Endothelial cell of umbilical vein (primary cell): ENCODE measurements around the gene JADE1. TPM values are rescaled to one million over a fixed set of nuclear protein-coding genes. Genes with fewer than 3 reads are reported as not detected.

Experiments used
- BruUV-seq: library from RNA; stranded (reverse); fragments of 400-500 nt; replicated peaks from 2 replicates; lab custom pipeline; 2021; lab: Mats Ljungman, UMichigan
- CTCF ChIA-PET: fragments of 300-600, 350-600 bp; sonication (Branson Sonifier 250); formaldehyde crosslinking; loops from one replicate; lab custom pipeline; 2021; ENCODE audit warnings: antibody characterized with exemption, inconsistent platforms; lab: Charles Lee
- POLR2A ChIA-PET: fragments of 300-600, 350-600 bp; sonication (Branson Sonifier 250); formaldehyde crosslinking; loops from one replicate; lab custom pipeline; 2021; ENCODE audit warnings: antibody characterized with exemption, inconsistent platforms; lab: Charles Lee
- DNase-seq: peaks from one replicate; pipeline ENCODE4 v3.0.0-alpha.2; 2011; ENCODE audit warnings: low read depth, low spot score
- FAIRE-seq: peaks from 2 replicates; lab custom pipeline; 2011; peaks lifted over from hg19 to GRCh38; lab: Jason Lieb, UNC
- H2AFZ ChIP-seq: 2 replicates; pipeline ENCODE4 v1.6.0; 2012; ENCODE audit warnings: low read depth, low read length, control low read depth, inconsistent platforms
- H3K27ac ChIP-seq: 2 replicates; pipeline ENCODE4 v1.5.1; 2011; ENCODE audit warnings: low read depth, mild to moderate bottlenecking, control low read depth, low read length, moderate library complexity; ENCODE audit not compliant: insufficient read depth
- H3K27me3 ChIP-seq, 2 experiments: 2 replicates each; pipeline versions ENCODE4 v1.6.0 to v1.6.1; 2011; ENCODE audit warnings: low read length in 2 of 2, mixed read lengths in 1 of 2; ENCODE audit not compliant: control insufficient read depth in 2 of 2, insufficient read depth in 2 of 2
- H3K36me3 ChIP-seq, 2 experiments: 2 replicates in 1 of 2; 3 replicates in 1 of 2; pipeline ENCODE4 v1.5.1; 2011; ENCODE audit warnings: low read length in 2 of 2, mild to moderate bottlenecking in 1 of 2, moderate library complexity in 1 of 2; ENCODE audit not compliant: control insufficient read depth in 2 of 2, insufficient read depth in 2 of 2; ENCODE audit errors: extremely low read depth in 1 of 2
- H3K4me1 ChIP-seq: 3 replicates; pipeline ENCODE4 v1.5.1; 2011; ENCODE audit warnings: mild to moderate bottlenecking, low read length; ENCODE audit not compliant: control insufficient read depth, insufficient read depth; ENCODE audit errors: extremely low read depth
- H3K4me2 ChIP-seq: 2 replicates; pipeline ENCODE4 v1.6.1; 2011; ENCODE audit warnings: low read length, control low read depth, mixed read lengths; ENCODE audit not compliant: insufficient read depth
- H3K4me3 ChIP-seq, 3 experiments: fragments of 200-600 bp in 1 of 3; sonication (generic), shearing (Covaris generic) in 1 of 3; replicated peaks in 1 of 3; 2 replicates each; pipeline ENCODE4 v1.5.1; 2011 to 2016; ENCODE audit warnings: control low read depth in 3 of 3, low read length in 3 of 3, mild to moderate bottlenecking in 2 of 3, inconsistent platforms in 1 of 3, low read depth in 1 of 3, moderate library complexity in 1 of 3; ENCODE audit not compliant: insufficient read depth in 1 of 3
- H3K79me2 ChIP-seq: 2 replicates; pipeline ENCODE4 v1.6.0; 2012; ENCODE audit warnings: low read length, inconsistent platforms; ENCODE audit not compliant: control insufficient read depth, insufficient read depth
- H3K9ac ChIP-seq: replicated peaks from 2 replicates; pipeline ENCODE3; 2011; ENCODE audit warnings: low read length, control low read depth; ENCODE audit not compliant: insufficient read depth; ENCODE audit errors: extremely low read depth
- H3K9me1 ChIP-seq: replicated peaks from 3 replicates; pipeline ENCODE4 v1.6.0; 2011; ENCODE audit warnings: mild to moderate bottlenecking, low read length; ENCODE audit not compliant: control insufficient read depth, insufficient read depth; ENCODE audit errors: extremely low read depth
- H3K9me3 ChIP-seq: replicated peaks from 2 replicates; pipeline ENCODE4 v1.5.1; 2012; ENCODE audit warnings: low read length, inconsistent platforms; ENCODE audit not compliant: control insufficient read depth, insufficient read depth
- H4K20me1 ChIP-seq: replicated peaks from 2 replicates; pipeline ENCODE3; 2011; ENCODE audit warnings: mild to moderate bottlenecking, low read length; ENCODE audit not compliant: control insufficient read depth, insufficient read depth; ENCODE audit errors: extremely low read depth
- EZH2 ChIP-seq: IDR thresholded peaks from 2 replicates; pipeline ENCODE4 v1.6.1; 2012; ENCODE audit warnings: borderline replicate concordance, low read depth, mild to moderate bottlenecking, moderate library complexity, low read length, inconsistent platforms; ENCODE audit not compliant: severe bottlenecking
- GATA2 ChIP-seq: IDR thresholded peaks from 2 replicates; pipeline ENCODE4 v1.7.0; 2011; ENCODE audit warnings: low read depth, mild to moderate bottlenecking, moderate library complexity, mixed read lengths, low read length; ENCODE audit not compliant: insufficient read length, insufficient read depth
- JUN ChIP-seq: IDR thresholded peaks from 2 replicates; pipeline ENCODE4 v1.6.1; 2011; ENCODE audit warnings: borderline replicate concordance, low read depth; ENCODE audit not compliant: insufficient read length, insufficient read depth
- MYC ChIP-seq: IDR thresholded peaks from one replicate; pipeline ENCODE4 v1.6.1; 2011; ENCODE audit warnings: mild to moderate bottlenecking, low read depth, low read length
- POLR2A ChIP-seq: IDR thresholded peaks from 2 replicates; pipeline ENCODE4 v1.6.1; 2012; ENCODE audit warnings: low read depth, mild to moderate bottlenecking, control low read depth, low read length
- POLR2AphosphoS5 ChIP-seq: IDR thresholded peaks from 2 replicates; pipeline ENCODE4 v1.6.1; 2012; ENCODE audit warnings: low read depth, mild to moderate bottlenecking, control low read depth, low read length, moderate library complexity; ENCODE audit not compliant: insufficient read depth
- dilution Hi-C: fragments of 300-500 bp; cut with MboI; formaldehyde crosslinking; loops from one replicate; pipeline ENCODE4 v1.15.0; 2019; ENCODE audit warnings: low sequenced_read_pairs; ENCODE audit not compliant: extremely low pct_ligation_motif_present
- intact Hi-C: fragments of 100-400 bp; cut with micrococcal nuclease; formaldehyde crosslinking; loops from one replicate; pipeline ENCODE4 v1.10.0; 2022
- polyA plus RNA-seq, 4 experiments: library from polyadenylated mRNA; depleted of rRNA in 3 of 4; stranded (reverse) in 3 of 4; unstranded in 1 of 4; fragments of >200 nt; gene quantifications; 2 replicates each; pipeline versions ENCODE4 v1.2.1 to v1.2.3, GENCODE V29; 2011 to 2012; ENCODE audit warnings: missing spikeins in 1 of 4
- total RNA-seq: library from RNA; stranded (reverse); gene quantifications from 2 replicates; pipeline ENCODE4 v1.2.3, GENCODE V29; 2021

Gene JADE1
- total and polyA plus RNA-seq, 2 donors (not counting 3 experiments of a cell fraction or from before 2014, with no cell fraction given), result 13.6 to 45.6 TPM

DNA sequence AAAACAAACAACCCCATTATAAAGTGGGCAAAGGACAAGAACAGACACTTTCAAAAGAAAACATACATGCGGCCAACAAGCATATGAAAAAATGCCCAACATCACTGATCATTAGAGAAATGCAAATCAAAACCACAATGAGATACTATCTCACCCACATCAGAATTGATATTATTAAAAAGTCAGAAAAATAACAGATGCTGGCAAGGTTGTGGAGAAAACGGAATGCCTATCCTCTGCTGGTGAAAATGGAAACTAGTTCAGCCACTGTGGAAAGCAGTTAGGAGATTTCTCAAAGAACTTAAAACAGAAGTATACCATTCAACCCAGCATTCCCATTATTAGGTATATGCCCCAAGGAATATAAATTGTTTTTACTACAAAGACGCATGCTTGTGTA, 112.5 kb downstream of the JADE1 start:
- Histone ChIP-seq H3K27ac (no peak overlapping the region), H3K27me3 (no peaks in the 10 kb centered on the region), H3K9ac (no peak overlapping the region), H3K9me1 (no peaks in the 10 kb centered on the region), H3K9me3 (no peaks in the 10 kb centered on the region), H3K36me3 (no peaks in the 10 kb centered on the region), H3K4me1 (no peaks in the 10 kb centered on the region), H3K4me3 (no peak overlapping the region), H3K4me2 (no peak overlapping the region), H3K79me2 (no peaks in the 10 kb centered on the region), H4K20me1 (no peaks in the 10 kb centered on the region), H2AFZ (no peak overlapping the region)
- TF ChIP-seq POLR2A (no peak), JUN (no peak), MYC (no peak), POLR2AphosphoS5 (no peak), EZH2 (no peak), GATA2 (no peak)
- BruUV-seq, result no TSS peak
- DNase-seq (no peak), FAIRE-seq (no peak)
- ChIA-PET CTCF (no interaction called here), POLR2A (no interaction called here)
- intact Hi-C loops, result no loop called here
- dilution Hi-C loops, result no loop called here
